Left ventricle myocardium inferior (tissue), 1 donor: ENCODE data around the gene TTLL4. TPM values are rescaled to one million over a fixed set of nuclear protein-coding genes. Genes with fewer than 3 reads are reported as not detected.
"Not testable (repeated sequence)": the region's sequence is repeated elsewhere in the genome, so short reads cannot be mapped to it uniquely, and the experiment has no call there.

ENCODE experiments used
- DNase-seq: peaks from one replicate; pipeline ENCODE4 v3.0.0-alpha.2; 2020
- H3K27ac ChIP-seq: fragments of 200-600 bp; replicated peaks from 2 replicates; pipeline ENCODE4 v1.8.0; 2021
- H3K27me3 ChIP-seq: fragments of 200-600 bp; 2 replicates; pipeline ENCODE4 v1.8.0; 2021; ENCODE audit warnings: low read depth
- H3K36me3 ChIP-seq: fragments of 200-600 bp; 2 replicates; pipeline ENCODE4 v1.8.0; 2021
- H3K4me1 ChIP-seq: fragments of 200-600 bp; 2 replicates; pipeline ENCODE4 v1.8.0; 2021
- H3K4me3 ChIP-seq: fragments of 200-600 bp; 2 replicates; pipeline ENCODE4 v1.8.0; 2021; ENCODE audit warnings: mild to moderate bottlenecking, moderate library complexity
- H3K9me3 ChIP-seq: fragments of 200-600 bp; replicated peaks from 2 replicates; pipeline ENCODE4 v1.8.0; 2021
- intact Hi-C: fragments of 100-400 bp; cut with micrococcal nuclease; formaldehyde crosslinking; loops from one replicate; pipeline ENCODE4 v1.11.0; 2022
- total RNA-seq: library from RNA; stranded (reverse); fragmentation: NEBNext Ultra II Directional; extraction: Animal tissue kit (Norgen Biotek cat#: 25700); gene quantifications from one replicate; pipeline ENCODE4 v1.2.1, GENCODE V29; 2021
- TF ChIP-seq, protein P1 (sequence below): fragments of 200-600 bp; IDR thresholded peaks from 2 replicates; pipeline ENCODE4 v1.8.0; 2021; ENCODE audit warnings: antibody characterized with exemption, mild to moderate bottlenecking, borderline replicate concordance
- donor health status: DM: no; HTN: yes; CAD: no; lungs with severe emphysema.

TTLL4 gene
- total RNA-seq, 1 donor from 2014 or later, result 6.2 TPM

DNA sequence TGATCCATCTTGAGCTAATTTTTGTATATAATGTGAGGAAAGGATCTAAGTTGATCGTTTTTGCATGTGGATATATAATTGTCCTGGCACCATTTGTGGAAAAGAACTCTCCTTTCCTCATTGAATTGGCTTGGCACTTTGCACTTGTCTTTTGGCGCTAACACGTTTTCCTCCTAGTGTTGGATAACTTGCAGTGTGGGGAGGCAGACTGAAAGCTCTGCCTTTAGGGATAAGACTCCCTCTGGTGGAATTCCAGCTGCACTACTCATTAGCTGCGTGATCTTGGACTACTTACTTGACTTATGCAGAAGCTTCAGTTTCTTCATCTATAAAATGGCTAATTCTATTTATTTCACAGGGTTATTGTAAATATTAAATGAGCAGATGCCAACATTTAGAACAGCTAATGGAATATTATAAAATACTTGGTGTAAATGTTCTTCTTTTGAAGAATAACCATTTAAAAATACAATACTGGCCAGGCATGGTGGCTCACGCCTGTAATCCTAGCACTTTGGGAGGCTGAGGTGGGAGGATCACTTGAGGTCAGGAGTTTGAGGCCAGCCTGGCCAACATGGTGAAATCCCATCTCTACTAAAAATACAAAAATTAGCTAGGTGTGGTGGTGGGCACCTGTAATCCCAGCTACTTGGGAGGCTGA lies 23.1 kb upstream of the TTLL4 start:
- intact Hi-C loops, DNase-seq, H3K4me1 ChIP-seq, H3K9me3 ChIP-seq, H3K4me3 ChIP-seq, H3K27ac ChIP-seq, H3K27me3 ChIP-seq: not testable (repeated sequence)
- peaks cover 40% of the 10 kb centered on the region for H3K36me3 ChIP-seq
- TF ChIP-seq, protein P1, sequence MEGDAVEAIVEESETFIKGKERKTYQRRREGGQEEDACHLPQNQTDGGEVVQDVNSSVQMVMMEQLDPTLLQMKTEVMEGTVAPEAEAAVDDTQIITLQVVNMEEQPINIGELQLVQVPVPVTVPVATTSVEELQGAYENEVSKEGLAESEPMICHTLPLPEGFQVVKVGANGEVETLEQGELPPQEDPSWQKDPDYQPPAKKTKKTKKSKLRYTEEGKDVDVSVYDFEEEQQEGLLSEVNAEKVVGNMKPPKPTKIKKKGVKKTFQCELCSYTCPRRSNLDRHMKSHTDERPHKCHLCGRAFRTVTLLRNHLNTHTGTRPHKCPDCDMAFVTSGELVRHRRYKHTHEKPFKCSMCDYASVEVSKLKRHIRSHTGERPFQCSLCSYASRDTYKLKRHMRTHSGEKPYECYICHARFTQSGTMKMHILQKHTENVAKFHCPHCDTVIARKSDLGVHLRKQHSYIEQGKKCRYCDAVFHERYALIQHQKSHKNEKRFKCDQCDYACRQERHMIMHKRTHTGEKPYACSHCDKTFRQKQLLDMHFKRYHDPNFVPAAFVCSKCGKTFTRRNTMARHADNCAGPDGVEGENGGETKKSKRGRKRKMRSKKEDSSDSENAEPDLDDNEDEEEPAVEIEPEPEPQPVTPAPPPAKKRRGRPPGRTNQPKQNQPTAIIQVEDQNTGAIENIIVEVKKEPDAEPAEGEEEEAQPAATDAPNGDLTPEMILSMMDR, result peak; percentile 87

DNA sequence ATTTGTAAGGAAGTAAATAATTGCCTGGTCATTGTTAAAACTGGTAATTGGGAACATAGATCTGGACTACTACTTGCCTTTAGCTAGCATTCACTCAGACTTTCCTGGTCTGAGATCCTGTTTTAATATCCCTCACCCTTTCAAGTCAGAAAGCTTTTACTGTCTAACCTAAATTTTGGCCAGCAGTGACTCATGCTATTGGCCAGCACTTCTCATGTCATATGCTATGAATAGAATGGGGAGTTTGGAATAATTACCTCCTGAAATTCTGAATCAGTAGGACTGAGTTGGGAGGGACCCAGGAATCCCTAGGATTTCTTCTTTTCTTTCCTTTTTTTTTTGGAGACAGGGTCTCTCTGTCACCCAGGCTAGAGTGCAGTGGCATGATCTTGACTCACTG lies 19.4 kb upstream of the TTLL4 start:
- H3K9me3 ChIP-seq, result no peaks in the 10 kb centered on the region
- intact Hi-C loops, result no loop called here
- H3K27ac ChIP-seq, result no peak overlapping the region
- H3K27me3 ChIP-seq, result no peaks in the 10 kb centered on the region
- TF ChIP-seq, protein P1, result no peak
- H3K36me3 ChIP-seq, result peaks cover 64% of the 10 kb centered on the region
- DNase-seq, result no peak
- H3K4me1 ChIP-seq, result peaks cover 8% of the 10 kb centered on the region
- no peak overlapping the region for H3K4me3 ChIP-seq

DNA sequence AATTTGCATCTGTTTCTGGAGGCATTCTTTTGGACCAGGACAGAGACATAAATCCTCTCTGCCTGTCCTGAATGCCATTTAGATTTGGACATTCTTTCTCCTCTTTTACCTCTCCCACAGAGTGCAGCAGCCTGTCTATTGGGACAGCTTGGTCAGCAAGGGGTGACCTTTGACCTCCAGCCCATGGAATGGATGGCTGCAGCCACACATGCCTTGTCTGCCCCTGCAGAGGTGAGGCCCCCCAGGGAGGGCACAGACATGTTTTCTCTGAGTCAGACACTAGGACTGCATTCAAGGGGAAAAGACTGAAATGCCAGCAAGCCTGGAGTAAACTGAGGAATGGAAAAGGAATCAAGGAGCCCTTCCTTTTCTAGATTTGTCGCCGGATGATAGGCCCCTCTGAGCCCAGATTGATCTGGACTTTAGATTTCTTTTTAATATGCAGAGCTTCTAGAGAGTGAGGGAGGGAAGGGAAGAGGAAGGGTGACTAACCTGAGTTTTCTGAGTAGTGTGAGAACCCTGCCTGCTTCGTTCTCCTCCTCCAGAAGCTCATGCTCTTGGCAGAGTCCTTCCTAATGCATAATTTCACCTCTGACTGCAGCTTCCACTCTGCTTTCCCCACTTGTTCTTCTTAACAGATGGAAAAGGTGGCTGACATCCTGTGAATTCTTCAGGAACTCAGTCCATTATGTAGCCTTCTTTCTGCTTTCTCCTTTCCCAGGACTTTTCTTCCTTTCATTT lies 16.1 kb upstream of the TTLL4 start:
- H3K36me3 ChIP-seq, result peaks cover 78% of the 10 kb centered on the region
- intact Hi-C loops, result no loop called here

DNA sequence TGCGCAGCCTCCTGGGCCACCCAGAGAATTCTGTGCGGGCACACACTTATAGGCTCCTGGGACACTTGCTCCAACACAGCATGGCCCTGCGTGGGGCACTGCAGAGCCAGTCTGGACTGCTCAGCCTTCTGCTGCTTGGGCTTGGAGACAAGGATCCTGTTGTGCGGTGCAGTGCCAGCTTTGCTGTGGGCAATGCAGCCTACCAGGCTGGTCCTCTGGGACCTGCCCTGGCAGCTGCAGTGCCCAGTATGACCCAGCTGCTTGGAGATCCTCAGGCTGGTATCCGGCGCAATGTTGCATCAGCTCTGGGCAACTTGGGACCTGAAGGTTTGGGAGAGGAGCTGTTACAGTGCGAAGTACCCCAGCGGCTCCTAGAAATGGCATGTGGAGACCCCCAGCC lies 11.8 kb upstream of the TTLL4 start:
- peaks cover 63% of the 10 kb centered on the region for H3K36me3 ChIP-seq
- H3K27me3 ChIP-seq, result no peaks in the 10 kb centered on the region
- no peaks in the 10 kb centered on the region for H3K9me3 ChIP-seq
- TF ChIP-seq, protein P1, result no peak
- H3K27ac ChIP-seq, result no peak overlapping the region
- H3K4me3 ChIP-seq, result no peak overlapping the region
- intact Hi-C loops, result no loop called here
- no peak for DNase-seq
- no peaks in the 10 kb centered on the region for H3K4me1 ChIP-seq

More for the DNA sequence above, 16.1 kb upstream of the TTLL4 start:
- no peaks in the 10 kb centered on the region for H3K27me3 ChIP-seq
- no peak overlapping the region for H3K27ac ChIP-seq
- H3K4me1 ChIP-seq, result peaks cover 4% of the 10 kb centered on the region
- no peak overlapping the region for H3K4me3 ChIP-seq
- H3K9me3 ChIP-seq, result no peaks in the 10 kb centered on the region
- TF ChIP-seq, protein P1, result no peak
- no peak for DNase-seq

DNA sequence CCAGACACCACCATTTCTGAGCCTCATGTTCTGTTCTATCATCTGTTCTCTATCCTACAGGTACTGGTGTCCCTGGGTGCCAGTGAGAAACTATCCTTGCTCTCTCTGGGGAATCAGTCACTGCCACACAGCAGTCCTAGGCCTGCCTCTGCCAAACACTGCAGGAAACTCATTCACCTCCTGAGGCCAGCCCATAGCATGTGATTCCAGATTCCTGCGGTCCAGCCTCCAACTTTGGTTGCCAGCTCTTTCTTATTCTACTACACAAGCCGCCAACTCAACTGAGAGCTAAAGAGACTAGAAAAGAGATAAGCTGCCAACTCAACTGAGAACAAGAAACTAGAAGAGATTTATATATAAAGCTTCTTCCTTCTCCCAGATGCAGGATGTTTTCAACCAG lies 8.8 kb upstream of the TTLL4 start:
- no peak for DNase-seq
- intact Hi-C loops, result no loop called here
- Histone ChIP-seq H3K36me3 (peaks cover 42% of the 10 kb centered on the region), H3K27me3 (no peaks in the 10 kb centered on the region), H3K4me3 (no peak overlapping the region), H3K4me1 (no peaks in the 10 kb centered on the region), H3K9me3 (no peaks in the 10 kb centered on the region), H3K27ac (no peak overlapping the region)
- TF ChIP-seq, protein P1, result no peak
